ENCODE measurements around the gene UVRAG.
"Not testable (repeated sequence)": the region's sequence is repeated elsewhere in the genome, so short reads cannot be mapped to it uniquely, and the experiment has no call there.

Gene UVRAG

DNA sequence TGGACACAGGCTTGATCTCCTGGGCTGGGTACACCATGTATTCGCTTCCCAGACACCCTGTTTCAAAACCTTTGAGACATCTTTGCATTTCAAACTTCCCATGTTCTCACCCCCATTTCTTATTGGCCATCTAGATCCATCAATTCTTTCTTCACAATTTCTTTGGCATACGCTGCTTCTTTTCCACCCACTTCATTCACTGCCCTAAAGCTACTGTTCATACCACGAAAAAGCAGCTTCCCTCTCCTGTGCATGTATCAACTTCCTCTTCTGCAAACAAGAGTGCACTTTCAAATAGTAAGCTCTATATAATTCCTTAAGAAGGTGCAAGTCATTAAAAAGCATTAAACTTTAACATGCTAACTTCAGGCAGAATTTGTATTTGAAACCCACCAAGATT is 21.4 kb downstream of the UVRAG start:
- no peak for DNase-seq (ENCODE audit: low read depth in 2 of 3, low spot score in 2 of 3)

DNA sequence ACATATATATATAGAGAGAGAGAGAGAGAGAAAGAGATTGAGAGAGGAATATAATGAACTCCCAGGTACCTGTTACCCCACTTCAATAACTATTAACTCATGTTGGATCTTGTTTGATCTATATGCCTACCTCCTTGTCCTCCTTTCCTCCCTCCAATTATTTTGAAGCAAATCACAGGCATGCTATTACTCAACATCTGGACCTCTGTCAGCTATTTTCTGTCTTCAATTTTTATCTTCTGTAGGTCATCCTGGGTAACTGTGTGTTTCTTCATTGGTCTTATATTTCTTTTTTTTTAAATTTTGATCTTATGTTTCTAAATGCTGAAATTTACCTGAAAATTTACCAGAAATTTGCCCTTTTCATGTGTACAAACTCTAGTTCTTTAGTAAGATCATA is 24.8 kb downstream of the UVRAG start:
- no peak for DNase-seq (ENCODE audit: low read depth in 2 of 3, low spot score in 2 of 3)

DNA sequence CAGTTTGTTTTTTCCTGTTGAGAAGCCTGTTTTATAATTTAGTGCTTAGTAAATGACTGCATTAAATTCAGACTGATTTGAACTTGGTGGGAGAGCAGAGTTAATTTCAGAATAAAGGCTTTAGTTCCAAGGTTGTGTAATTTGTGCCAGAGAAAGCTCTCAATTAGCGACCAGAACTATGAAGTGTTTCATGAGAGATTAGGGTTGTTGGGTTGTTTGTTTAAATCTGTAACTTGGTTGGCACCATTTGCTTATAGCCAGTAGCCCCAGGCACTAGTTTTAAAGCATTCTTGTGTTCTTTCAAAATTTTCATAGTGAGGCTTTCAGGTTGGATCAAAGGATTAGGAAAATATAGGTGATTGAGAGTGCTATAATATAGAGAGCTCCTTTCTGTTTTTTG is 25.5 kb downstream of the UVRAG start:
- DNase-seq (ENCODE audit: low read depth in 2 of 3, low spot score in 2 of 3) = no peak

DNA sequence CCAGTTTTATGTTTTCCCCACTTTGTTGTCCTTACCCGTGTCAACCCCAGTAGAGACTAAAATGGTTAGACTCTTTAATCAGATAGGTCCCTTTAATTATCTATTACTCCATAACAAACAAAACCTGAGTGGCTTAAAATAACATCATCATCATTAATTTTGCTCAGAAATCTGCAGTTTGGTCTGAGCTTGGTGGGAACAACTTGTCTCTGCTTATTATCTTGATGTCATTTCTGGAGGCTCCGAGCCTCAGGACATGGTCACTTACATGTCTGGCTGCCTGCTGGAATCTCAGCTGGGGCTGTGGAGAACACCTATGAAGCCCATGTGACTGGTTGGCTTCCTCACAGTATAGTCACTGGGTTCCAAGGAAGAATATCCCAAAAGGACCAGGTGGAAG is 26.7 kb downstream of the UVRAG start:
- no peak for DNase-seq (ENCODE audit: low read depth in 2 of 3, low spot score in 2 of 3)

DNA sequence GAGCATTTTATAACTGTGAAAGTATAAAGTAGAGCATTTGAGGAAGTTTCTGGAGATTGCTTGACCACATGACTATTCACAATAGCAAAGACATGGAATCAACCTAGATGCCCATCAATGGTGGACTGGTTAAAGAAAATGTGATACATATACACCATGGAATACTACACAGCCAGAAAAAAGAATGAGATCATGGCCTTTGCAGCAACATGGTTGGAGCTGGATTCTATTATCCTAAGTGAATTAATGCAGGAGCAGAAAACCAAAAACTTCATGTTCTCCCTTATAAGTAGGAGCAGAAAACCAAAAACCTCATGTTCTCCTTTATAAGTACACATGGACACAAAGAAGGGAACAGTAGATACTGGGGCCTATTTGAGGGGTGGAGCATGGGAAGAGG is 30.3 kb downstream of the UVRAG start:
- no peak for DNase-seq (ENCODE audit: low read depth in 2 of 3, low spot score in 2 of 3)

DNA sequence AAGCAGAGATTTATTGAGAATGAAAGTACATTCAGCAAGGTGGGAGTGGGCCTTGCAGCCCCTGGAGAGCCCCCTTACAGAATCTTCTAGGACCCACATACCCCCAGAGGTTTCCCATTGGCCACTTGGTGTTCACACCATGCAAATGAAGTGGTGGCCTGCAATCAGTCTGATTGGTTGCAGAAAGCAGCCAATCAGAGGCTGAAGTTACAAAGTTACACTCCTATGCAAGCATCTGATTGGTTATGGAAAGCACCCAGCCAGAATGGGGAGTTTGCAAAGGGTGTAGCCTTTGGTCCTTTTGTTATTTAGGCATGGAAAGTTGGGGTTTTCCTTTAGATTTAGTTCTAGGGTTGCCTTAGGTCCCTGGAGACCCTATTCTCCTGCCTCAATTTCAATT is 34.9 kb downstream of the UVRAG start:
- no peak for DNase-seq (ENCODE audit: low read depth in 2 of 3, low spot score in 2 of 3)

DNA sequence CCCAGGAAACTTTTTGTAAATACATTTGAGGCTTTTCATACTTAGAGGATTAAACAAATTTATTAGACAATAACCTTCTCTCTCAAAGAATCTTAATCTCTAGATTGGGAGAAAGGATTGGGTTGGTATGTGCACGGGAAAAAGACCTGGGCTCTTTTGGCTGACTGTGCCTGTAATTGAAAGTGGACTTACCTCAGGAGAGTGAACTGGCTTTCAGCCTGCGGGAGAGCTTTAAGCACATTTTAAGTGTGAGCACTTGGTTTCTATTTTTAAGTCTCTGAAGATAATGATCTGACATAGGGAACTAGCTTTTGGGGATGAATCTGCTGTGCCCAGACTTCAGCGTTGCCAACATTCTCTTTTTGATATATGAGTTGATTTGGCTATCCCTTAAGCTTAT is 35.8 kb downstream of the UVRAG start:
- DNase-seq (ENCODE audit: low read depth in 2 of 3, low spot score in 2 of 3) = no peak

DNA sequence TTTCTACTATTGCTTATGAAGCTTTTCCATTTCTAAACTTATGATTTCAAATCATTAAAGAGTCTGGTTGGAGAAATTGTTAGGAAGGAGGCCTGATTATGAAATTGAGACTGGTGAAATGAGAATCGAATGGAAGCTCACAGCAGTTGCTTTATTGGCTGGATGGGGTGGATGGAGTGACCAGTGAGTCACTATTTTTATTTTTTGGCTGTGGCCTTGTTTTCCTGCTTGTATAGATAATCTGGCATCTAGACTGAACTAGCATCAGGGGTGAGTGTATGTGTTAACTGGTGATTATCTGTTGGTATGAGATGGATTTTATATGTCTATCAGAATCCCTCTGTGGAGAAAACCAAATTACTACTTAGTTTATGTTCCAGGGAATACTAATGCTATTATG is 36.2 kb downstream of the UVRAG start:
- DNase-seq (ENCODE audit: low read depth in 2 of 3, low spot score in 2 of 3) = no peak

DNA sequence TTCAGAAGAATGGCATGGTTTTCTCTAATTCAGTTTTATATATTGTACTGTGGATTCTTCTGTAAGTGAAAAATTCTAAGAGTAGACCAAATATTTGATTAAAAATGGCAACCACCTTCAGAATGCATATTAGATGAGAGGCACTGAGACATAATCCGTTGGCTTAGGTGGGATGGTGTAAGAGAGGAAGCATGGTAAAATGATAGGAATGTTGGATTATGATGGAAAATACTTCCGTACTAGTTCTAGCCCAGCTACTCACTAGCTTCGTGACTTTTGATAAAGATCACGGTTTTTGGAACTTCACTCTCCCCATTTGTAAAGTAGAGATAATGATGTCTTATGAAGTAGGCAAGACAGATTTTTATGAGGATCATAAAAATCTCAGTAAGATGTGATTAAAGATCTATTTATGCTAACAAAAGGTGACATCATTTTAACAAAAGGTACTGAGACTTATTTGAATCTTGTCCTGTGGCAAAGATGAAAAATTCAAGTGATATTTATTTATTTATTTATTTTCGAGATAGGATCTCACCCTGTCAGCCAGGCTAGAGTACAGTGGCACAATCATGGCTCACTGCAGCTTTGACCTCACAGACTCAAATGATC is 37.5 kb downstream of the UVRAG start:
- DNase-seq (ENCODE audit: low read depth in 2 of 3, low spot score in 2 of 3) = no peak

DNA sequence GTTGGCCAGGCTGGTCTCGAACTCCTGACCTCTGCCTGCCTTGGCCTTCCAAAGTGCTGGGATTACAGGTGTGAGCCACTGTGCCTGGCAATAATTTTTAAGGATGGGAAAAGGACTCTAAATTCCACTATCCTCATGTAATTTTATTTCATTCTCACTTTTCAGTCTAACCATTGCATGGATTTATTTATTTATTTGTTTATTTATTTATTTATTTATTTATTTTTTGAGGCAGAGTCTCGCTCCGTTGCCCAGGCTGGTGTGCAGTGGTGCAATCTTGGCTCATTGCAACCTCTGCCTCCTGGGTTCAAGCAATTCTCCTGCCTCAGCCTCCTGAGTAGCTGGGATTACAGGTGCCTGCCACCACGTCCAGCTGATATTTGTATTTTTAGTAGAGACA is 38.6 kb downstream of the UVRAG start:
- not testable (repeated sequence) for DNase-seq (ENCODE audit: low read depth in 2 of 3, low spot score in 2 of 3)

DNA sequence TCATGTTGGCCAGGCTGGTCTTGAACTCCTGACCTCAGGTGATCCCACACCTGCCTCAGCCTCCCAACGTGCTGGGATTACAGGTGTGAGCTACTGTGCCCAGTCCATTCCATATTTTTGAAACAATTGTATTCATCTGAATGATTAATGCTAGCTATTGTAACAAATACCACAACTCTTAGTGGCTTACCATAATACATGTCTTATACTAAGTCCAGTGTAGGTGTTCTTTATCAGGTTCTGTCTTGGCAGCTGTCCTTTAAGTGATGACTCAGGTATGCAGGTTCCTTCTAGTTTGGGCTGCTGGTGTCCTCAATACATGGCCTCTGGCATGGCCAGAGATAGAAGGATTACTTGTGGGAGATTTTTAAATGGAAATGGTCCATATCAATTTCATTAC is 39.0 kb downstream of the UVRAG start:
- DNase-seq (ENCODE audit: low read depth in 2 of 3, low spot score in 2 of 3) = no peak

DNA sequence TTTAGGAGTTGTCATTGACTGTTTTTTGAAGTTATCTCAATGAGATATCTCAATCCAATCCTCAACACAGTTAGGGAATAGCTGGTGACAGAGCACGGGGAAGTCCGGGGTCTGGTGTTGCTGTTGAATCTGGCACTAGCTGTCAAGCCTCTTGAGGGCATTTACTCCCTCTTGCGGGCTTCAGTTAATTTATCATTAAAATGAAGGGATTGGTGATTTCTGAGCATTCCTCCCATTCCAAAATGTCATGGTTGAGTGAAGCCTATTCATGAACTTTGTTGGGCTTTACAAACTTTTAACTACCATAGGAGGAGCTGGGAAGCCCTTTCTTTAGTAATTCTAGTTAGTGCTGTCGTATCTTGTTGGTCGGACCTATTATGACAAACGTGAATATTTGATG is 40.2 kb downstream of the UVRAG start:
- no peak for DNase-seq (ENCODE audit: low read depth in 2 of 3, low spot score in 2 of 3)

DNA sequence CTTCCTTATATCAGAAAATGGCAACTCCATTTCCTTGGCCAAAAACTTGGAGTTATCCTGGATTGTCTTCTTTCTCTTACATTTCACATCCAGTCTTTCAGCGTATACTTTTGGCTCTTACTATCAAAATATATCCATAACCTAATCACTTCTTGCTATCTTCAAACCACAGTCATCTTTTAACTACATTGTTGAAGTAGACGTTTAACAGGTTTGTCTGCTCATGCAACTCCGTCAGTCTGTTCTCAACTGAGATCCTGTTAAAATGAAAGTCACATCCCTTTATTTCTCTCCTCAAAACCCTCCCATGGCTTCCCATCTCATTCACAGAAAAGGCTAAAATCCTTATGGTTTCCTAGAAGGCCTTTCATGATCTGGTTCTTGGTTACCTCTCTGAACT is 41.9 kb downstream of the UVRAG start:
- no peak for DNase-seq (ENCODE audit: low read depth in 2 of 3, low spot score in 2 of 3)

DNA sequence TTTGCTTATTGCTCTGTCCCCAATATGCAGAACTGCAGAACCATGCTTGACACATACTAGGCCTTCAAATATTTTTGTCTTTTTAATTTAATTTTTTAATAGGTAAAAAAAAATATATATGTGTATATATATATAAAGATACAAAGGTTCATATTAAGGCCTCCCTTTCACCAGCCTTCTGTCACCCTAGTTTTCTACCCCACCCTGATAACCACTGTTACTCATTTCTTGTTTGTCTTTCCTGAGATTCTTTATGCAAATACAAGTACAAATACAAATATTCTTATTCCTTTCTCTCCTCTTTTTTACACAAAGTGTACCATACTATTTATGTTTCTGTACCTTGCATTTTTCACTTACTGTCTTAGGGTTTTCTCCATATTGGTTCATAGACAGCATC is 43.0 kb downstream of the UVRAG start:
- DNase-seq (ENCODE audit: low read depth in 2 of 3, low spot score in 2 of 3) = no peak

DNA sequence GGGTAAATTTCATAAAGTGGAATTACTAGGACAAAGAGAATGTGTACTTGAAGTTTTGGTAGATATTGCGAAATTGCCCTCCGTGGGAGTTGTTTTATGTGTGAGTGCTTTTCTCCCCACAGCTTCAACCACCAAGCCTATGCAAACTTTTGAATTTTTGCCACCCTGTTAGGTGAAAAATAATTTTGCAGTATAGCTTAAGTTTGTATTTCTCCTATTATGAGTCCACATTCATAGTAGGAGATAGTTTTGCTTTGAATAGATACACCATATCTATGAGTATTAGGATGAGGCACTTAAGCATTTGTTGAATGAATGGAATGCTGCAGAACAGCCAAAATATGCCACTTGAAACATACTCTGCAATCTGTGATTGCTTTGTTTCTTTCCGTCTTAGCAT is 43.6 kb downstream of the UVRAG start:
- DNase-seq (ENCODE audit: low read depth in 2 of 3, low spot score in 2 of 3) = no peak

DNA sequence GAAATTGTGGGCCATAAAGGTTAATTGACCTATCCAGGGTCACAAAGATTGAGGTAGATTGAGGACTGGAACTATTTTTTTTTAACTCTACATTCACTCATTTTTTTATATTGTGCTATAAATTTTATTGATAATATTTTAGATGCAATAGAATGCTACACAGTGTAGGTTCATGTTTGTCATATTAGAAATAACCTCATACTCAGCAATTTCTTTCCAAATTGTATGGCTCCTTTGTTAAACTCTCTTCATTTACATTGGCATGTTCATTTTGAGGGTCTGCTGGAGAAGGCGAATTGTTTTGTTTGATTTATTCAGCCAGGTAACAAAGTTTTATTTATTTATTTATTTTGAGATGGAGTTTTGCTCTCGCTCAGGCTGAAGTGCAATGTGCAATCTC is 44.6 kb downstream of the UVRAG start:
- no peak for DNase-seq (ENCODE audit: low read depth in 2 of 3, low spot score in 2 of 3)

DNA sequence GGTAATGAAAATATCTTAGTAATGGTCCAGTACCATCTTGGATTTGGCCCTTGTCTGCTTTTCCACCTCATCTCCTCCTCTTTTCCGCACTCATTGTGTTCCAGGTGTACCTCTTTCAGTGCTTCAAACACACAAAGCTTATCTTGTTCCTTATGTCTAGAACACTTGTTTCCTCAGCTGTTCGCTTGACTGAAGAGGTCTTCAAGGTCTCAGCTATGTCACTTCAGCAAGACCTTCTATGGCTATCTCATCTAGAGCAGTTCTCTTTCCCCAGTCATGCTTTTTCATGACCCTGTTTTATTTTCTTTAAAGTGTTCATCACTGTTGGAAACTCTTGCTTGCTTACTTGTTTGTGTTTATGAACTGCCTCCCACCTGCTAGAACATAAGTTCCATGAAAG is 47.4 kb downstream of the UVRAG start:
- no peak for DNase-seq (ENCODE audit: low read depth in 2 of 3, low spot score in 2 of 3)

DNA sequence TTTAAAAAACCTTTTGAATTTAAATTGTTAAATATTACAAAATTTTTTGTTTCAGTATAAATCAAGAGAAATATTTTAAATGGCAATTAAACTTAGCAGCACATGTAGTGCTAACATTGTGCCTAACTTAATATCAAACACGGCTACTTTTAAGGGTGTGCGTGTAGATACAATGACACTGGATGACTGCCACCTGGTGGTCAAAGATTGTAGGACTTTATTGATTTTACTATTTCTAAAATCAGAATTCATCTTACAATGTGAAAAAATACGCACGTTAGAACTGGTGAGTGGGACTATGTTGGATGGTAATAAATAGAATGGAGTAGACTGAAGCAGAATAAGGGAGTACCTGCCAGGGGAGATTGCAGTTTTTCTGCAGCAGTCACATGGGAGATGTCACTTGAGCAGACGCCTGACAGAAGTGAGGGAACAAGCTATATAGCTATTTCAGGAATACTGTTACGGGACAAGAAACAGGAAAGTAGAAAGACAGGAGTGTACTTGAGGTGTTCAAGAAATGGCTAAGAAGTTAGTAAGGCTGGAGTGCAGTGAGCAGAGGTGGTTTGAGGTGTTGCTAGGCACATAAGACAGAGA is 52.9 kb downstream of the UVRAG start:
- no peak for DNase-seq (ENCODE audit: low read depth in 2 of 3, low spot score in 2 of 3)

DNA sequence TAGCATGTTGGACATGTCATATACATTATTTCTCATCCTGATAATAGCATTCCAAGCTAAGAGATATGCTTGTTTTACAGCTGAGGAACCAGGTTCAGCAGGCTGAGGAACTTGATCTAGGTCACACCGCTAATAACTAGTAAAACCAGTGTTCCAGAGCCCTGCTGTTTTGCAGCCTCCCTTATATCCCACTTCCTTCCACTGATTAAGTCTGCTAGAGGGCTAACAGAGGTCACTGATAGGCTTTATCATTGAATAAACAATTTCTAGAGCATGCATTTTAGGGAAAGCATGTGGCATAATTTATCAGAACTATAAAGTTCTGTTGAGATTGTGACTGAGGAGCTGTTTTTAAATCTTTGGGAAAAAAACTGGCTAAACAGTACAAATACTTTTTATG is 54.0 kb downstream of the UVRAG start:
- no peak for DNase-seq (ENCODE audit: low read depth in 2 of 3, low spot score in 2 of 3)

DNA sequence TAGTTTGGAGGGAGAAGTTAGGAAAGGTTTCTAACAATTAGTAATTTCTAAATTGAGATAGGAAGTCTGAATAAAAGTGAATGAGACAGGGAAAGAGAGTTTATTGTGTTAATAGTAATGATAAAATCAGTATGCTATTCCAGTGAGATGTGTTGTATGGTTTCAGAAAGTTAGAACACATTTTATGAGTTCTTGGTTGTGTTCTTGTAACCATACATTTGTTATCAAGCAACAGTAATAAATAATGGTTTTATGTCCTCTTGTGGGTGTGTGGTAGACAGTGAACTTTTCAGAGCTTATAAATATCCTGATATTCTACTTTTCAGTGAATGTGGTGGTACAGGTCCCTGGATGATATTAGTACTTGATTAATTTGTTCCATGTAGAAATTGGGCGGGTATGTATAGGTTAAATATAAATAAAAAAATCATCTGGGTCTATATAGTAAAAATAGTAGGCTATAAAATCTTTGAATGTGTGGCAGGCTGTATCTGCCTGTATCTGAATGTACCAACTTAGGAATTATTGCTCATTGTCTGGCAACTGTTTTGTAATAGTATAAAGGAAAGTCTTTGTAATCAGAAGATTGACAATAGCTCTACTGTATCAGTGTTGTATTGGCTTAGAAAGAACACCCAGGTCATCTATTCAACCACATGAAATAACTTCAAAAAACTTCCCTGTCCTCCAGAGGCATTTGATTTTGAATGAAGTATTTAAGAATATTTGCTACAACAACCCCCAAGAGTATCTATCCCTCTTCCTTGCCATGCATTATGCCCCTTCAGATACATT is 54.8 kb downstream of the UVRAG start:
- DNase-seq (ENCODE audit: low read depth in 2 of 3, low spot score in 2 of 3) = no peak

DNA sequence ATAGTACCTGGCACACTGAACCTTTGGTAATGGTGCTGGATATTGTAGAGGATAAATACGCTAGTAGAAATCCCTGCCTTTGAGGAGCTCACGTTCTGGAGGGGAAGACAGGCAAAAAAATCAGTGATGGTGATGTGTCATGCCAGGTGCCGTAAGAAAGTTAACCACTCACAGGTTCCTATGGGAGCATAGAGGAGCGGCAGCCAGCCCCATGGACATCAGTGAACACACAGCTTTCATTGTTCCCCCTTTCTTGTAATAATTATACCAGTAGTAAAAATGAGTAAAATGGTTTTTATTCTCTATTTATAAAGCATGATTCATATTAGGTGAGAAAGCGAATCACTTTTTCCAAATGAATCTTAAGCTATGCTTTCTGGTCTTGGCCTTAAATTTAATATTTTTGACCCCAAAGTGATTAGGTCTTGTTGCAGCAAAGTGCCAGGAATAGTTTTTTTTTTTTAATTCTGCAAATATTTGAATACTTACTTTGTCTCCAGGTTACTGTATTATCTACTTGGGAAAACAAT is 57.9 kb downstream of the UVRAG start:
- no peak for DNase-seq (ENCODE audit: low read depth in 2 of 3, low spot score in 2 of 3)

DNA sequence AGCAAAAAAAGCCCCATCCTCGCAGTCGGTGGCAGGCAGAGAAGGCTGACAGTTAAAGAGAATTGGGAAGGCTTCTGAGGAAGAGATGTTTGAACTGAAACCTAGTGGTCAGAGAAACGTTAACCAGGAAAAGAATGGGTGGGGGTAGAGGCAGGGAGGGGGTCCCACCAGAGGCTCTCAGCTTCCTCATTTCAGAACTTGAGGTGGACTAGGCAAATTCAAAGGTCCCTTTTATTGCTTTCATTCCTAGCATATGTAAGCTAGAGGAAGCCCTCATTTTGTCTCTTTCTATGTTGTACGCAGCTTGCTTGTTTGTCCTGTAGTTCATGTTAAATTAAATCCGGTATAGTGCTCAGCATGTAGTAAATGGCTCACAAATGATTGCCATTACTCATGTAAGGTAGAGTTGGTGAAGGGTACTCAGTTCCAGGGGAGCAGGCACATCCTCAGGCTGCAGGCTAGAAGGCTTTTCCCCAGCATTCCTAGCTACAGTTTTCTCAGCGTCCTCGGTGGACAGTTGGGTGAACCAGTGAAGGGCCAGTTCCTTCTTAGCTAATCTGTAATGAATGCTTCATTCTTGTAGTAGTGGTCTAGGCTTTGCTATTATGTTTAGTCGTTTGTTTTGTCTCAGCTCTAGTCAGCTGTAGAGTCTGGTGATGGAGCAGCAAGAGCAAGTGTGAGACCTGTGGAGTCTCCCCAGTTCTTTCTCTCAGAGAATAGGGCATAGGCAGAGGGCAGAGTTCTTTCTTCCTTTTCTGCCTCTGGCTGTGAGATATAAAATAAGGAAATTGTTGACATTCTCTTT is 58.6 kb downstream of the UVRAG start:
- DNase-seq (ENCODE audit: low read depth in 2 of 3, low spot score in 2 of 3) = no peak

All from activated CD8-positive, alpha-beta memory T cell treated with anti-CD3 and anti-CD28 coated beads for 48 hours (primary cell).